ENCODE results near the gene TSR3. TPM values are rescaled to one million over a fixed set of nuclear protein-coding genes. Genes with fewer than 3 reads are reported as not detected.

Gene TSR3
- polyA plus RNA-seq, 4 donors = 36.0 to 59.7 (median 38.8) TPM

GRCh38 chr16:1326946-1327618, 24.6 kb downstream of the TSR3 start:
- no peak for DNase-seq (ENCODE audit: low read depth in 4 of 4, low spot score in 3 of 4)

DNA sequence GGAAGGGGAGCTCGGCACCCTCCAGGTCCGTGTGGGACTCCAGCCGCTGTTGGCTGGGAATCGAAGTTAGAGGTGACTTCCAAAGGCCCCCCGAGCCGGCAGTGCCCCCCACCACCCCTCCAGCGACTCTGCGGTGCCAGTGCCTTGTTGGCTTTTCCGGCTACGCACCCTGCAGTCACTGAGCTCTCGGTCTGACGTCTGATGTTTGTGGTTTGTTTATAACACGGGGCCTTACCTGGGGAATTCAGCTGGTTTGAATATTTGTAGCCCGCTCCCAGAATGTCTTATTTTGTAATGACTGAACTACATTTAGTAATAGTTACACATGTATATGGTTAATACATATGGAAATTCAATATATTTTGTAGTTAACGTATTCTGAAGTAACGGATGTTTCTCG, 25.3 kb downstream of the TSR3 start:
- no peak for DNase-seq (ENCODE audit: low read depth in 4 of 4, low spot score in 3 of 4)

DNA sequence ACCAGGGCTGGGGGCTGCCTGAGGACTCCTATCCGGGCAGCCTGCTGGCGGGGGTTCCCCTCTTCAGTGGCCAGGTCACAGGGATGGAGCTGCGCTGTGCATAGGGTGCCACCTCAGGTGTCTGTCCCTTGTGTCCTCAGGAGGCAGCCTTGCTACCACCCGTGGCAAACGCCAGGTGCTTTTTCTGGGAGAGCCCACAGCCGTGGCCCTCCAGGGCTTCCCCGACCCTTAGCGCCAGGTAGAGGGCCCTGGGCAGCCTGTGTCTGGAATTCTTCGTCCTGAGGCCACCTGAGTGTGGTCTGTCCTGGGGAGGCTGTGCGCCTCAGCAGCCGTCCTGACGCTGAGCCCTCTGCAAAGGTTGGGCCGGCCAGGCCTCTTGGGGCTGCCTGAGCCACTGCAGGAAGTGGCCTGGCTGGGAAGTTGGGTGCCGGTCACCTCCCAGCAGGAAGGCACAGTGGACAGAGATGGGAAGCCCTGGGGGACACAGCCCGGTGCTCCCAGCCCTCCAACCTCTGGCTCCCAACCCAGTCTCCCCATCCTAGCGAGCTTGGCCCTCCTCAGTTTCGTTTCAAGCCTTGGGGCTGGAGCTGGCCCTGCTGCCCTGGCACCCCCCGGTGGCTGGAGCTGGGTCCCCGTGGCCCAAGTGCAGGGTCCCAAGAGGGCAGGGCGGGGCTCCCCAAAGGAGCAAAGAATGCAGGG, 25.9 kb downstream of the TSR3 start:
- no peak for DNase-seq (ENCODE audit: low read depth in 4 of 4, low spot score in 3 of 4)

- no peak for DNase-seq (ENCODE audit: low read depth in 4 of 4, low spot score in 3 of 4)
These were observed 26.4 kb downstream of the TSR3 start for GRCh38 chr16:1325261-1325660.

- DNase-seq (ENCODE audit: low read depth in 4 of 4, low spot score in 3 of 4) = no peak
These were observed 27.3 kb downstream of the TSR3 start for GRCh38 chr16:1324286-1324826.

- no peak for DNase-seq (ENCODE audit: low read depth in 4 of 4, low spot score in 3 of 4)
These were observed 28.1 kb downstream of the TSR3 start for GRCh38 chr16:1323296-1324239.

DNA sequence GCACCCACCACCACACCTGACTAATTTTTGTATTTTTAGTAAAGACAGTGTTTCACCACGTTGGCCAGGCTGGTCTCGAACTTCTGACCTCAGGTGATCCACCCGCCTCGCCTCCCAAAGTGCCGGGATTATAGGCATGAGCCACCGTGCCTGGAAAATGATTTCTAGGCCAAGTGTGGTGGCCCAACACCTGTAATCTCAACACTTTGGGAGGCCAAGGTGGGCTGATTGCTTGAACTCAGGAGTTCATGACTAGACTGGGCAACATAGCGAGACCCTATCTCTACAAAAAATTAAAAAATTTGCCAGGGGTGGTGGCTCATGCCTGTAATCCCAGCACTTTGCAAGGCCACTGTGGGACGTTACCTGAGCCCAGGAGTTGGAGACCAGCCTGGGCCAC, 29.3 kb downstream of the TSR3 start:
- DNase-seq (ENCODE audit: low read depth in 4 of 4, low spot score in 3 of 4) = no peak

- DNase-seq (ENCODE audit: low read depth in 4 of 4, low spot score in 3 of 4) = no peak
These were observed 30.9 kb downstream of the TSR3 start for GRCh38 chr16:1320658-1321240.

GRCh38 chr16:1320097-1320496, 31.6 kb downstream of the TSR3 start:
- no peak for DNase-seq (ENCODE audit: low read depth in 4 of 4, low spot score in 3 of 4)

DNA sequence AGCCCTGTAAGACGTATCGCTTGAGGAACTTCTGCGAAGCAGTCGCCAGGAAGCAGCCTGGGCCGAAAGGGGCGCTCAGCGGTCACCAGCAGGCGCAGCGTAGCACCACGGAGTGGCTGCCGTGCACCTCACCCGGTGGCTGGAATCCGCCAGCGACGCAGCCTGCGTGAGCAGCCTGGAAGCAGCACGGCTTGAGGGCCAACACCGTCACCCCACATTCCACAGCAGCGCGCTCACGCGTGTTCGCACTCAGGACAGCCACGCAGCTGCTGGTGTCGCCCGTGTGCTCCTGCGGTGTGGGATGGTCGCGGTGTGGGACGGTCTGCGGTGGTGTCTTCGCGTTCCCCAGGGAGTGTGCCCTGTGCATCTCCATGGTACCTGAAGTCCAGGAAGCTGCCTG, 32.6 kb downstream of the TSR3 start:
- DNase-seq (ENCODE audit: low read depth in 4 of 4, low spot score in 3 of 4) = no peak

GRCh38 chr16:1318268-1318545, 33.5 kb downstream of the TSR3 start:
- DNase-seq (ENCODE audit: low read depth in 4 of 4, low spot score in 3 of 4) = no peak

- DNase-seq (ENCODE audit: low read depth in 4 of 4, low spot score in 3 of 4) = no peak
These were observed 34.0 kb downstream of the TSR3 start for GRCh38 chr16:1317479-1318267.

GRCh38 chr16:1316033-1316405, 35.7 kb downstream of the TSR3 start:
- DNase-seq (ENCODE audit: low read depth in 4 of 4, low spot score in 3 of 4) = no peak

GRCh38 chr16:1315081-1316032, 36.3 kb downstream of the TSR3 start:
- DNase-seq (ENCODE audit: low read depth in 4 of 4, low spot score in 3 of 4) = no peak

- no peak for DNase-seq (ENCODE audit: low read depth in 4 of 4, low spot score in 3 of 4)
These were observed 37.1 kb downstream of the TSR3 start for GRCh38 chr16:1314399-1315068.

DNA sequence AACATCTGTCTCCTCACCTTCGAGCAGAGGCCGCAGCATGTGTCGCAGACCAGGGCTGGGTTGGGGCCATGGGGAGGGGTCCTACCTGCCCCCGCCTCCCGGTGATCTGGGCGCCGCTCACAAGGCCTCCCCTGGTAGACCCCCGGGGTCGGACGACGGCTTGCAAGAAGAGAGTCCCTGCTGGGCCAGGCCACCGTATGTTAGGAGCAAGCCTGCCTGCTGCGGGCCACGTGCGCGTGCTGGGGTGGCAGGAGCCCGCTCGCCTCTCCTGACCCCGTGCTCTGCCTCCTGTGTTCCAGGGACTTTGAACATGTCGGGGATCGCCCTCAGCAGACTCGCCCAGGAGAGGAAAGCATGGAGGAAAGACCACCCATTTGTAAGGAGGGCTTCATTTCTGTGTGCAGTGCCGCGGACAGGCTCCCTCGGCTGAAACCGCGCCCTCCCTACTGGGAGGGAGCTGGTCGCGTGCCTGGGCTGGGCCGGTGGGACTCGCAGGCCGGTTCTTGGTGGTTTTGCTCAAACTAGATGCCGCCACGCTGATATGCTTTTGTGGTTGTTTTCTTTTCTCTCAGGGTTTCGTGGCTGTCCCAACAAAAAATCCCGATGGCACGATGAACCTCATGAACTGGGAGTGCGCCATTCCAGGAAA, 37.8 kb downstream of the TSR3 start:
- no peak for DNase-seq (ENCODE audit: low read depth in 4 of 4, low spot score in 3 of 4)

- DNase-seq (ENCODE audit: low read depth in 4 of 4, low spot score in 3 of 4) = no peak
These were observed 38.8 kb downstream of the TSR3 start for GRCh38 chr16:1312903-1313302.

GRCh38 chr16:1312467-1312816, 39.2 kb downstream of the TSR3 start:
- no peak for DNase-seq (ENCODE audit: low read depth in 4 of 4, low spot score in 3 of 4)

Measured in left renal pelvis (tissue), 4 donors.